GM12878 (cell line): ENCODE measurements around the gene CHD1L. TPM values are rescaled to one million over a fixed set of nuclear protein-coding genes. Genes with fewer than 3 reads are reported as not detected.

Experiments used
- ATAC-seq: fragments of 200-7000 bp; cut with Tn5 transposase; 3 replicates; pipeline ENCODE4 v1.9.1; 2020; ENCODE audit warnings: mild to moderate bottlenecking, moderate library complexity
- BruUV-seq: library from RNA; stranded (reverse); fragments of 400-500 nt; replicated peaks from 2 replicates; lab custom pipeline; 2021; lab: Mats Ljungman, UMichigan
- CTCF ChIA-PET: fragments of 300-600 bp; sonication (Branson Sonifier 250); formaldehyde crosslinking; extraction: SDS; loops from one replicate; lab custom pipeline; 2021; ENCODE audit warnings: inconsistent platforms; lab: Yijun Ruan, JAX
- POLR2A ChIA-PET: fragments of 350-600 bp; formaldehyde crosslinking; extraction: SDS; loops from one replicate; lab custom pipeline; 2021; ENCODE audit warnings: inconsistent platforms; lab: Charles Lee
- RAD21 ChIA-PET: fragments of 300-600 bp; sonication (Branson Sonifier 250); formaldehyde crosslinking; loops from one replicate; lab custom pipeline; 2023; ENCODE audit warnings: antibody characterized with exemption; ENCODE audit not compliant: unreplicated experiment; lab: Charles Lee
- SMC1A ChIA-PET: fragments of 300-600 bp; sonication (Branson Sonifier 250); formaldehyde crosslinking; loops from one replicate; lab custom pipeline; 2023; ENCODE audit not compliant: unreplicated experiment, uncharacterized antibody; lab: Charles Lee
- DNase-seq: peaks from one replicate; pipeline ENCODE4 v3.0.0-alpha.2; 2011; ENCODE audit warnings: low read depth, low spot score
- FAIRE-seq: peaks from 3 replicates; lab custom pipeline; 2011; peaks lifted over from hg19 to GRCh38; lab: Jason Lieb, UNC
- H2AFZ ChIP-seq: 2 replicates; pipeline ENCODE4 v1.6.0; 2011; ENCODE audit warnings: low read depth, low read length, control low read depth; ENCODE audit not compliant: control insufficient read depth
- H3K27ac ChIP-seq: 2 replicates; pipeline ENCODE4 v1.5.1; 2011; ENCODE audit warnings: control low read depth; ENCODE audit not compliant: control insufficient read depth, insufficient read depth
- H3K27me3 ChIP-seq, 2 experiments: replicated peaks in 1 of 2; 2 replicates each; pipeline versions ENCODE4 v1.6.0 to v1.6.1; 2011; ENCODE audit warnings: low read length in 1 of 2; ENCODE audit not compliant: control insufficient read depth in 2 of 2, insufficient read depth in 2 of 2
- H3K36me3 ChIP-seq, 2 experiments: 2 replicates each; pipeline ENCODE4 v1.5.1; 2011; ENCODE audit warnings: low read length in 1 of 2; ENCODE audit not compliant: control insufficient read depth in 2 of 2, insufficient read depth in 2 of 2
- H3K4me1 ChIP-seq: 2 replicates; pipeline ENCODE4 v1.6.1; 2011; ENCODE audit warnings: mild to moderate bottlenecking, low read length, moderate library complexity, mixed read lengths; ENCODE audit not compliant: control insufficient read depth, insufficient read depth
- H3K4me2 ChIP-seq: 2 replicates; pipeline ENCODE4 v1.6.0; 2011; ENCODE audit warnings: control low read depth; ENCODE audit not compliant: control insufficient read depth, insufficient read depth
- H3K4me3 ChIP-seq: fragments of 200-600 bp; sonication (generic); 2 replicates; pipeline ENCODE4 v1.5.1; 2016
- H3K79me2 ChIP-seq: 2 replicates; pipeline ENCODE4 v1.6.0; 2011; ENCODE audit warnings: low read length; ENCODE audit not compliant: control insufficient read depth, insufficient read depth
- H3K9ac ChIP-seq: 2 replicates; pipeline ENCODE4 v1.8.0; 2011; ENCODE audit warnings: low read length, control low read depth, mixed read lengths; ENCODE audit not compliant: control insufficient read depth, insufficient read depth
- H3K9me3 ChIP-seq: replicated peaks from 3 replicates; pipeline ENCODE4 v1.5.1; 2011; ENCODE audit warnings: mild to moderate bottlenecking, low read length; ENCODE audit not compliant: control insufficient read depth, insufficient read depth
- H4K20me1 ChIP-seq: 2 replicates; pipeline ENCODE4 v1.6.0; 2011; ENCODE audit not compliant: control insufficient read depth, insufficient read depth
- IRF4 ChIP-seq: IDR thresholded peaks from 2 replicates; pipeline ENCODE4 v1.6.1; 2011; ENCODE audit warnings: low read depth, low read length
- STAT1 ChIP-seq: fragments of 450-650 bp; conservative IDR thresholded peaks from 2 replicates; pipeline ENCODE4 v1.6.1; 2014; ENCODE audit warnings: antibody characterized with exemption, mild to moderate bottlenecking
- WGBS: methylation state at CpG from one replicate; pipeline ENCODE4 v1.1.6; 2016; ENCODE audit warnings: low lambda C conversion rate; ENCODE audit not compliant: insufficient replicate concordance, insufficient coverage; ENCODE audit errors: missing lambda C conversion rate; 5-methylcytosine and 5-hydroxymethylcytosine counted together
- in situ Hi-C: fragments of 300-500 bp; cut with MboI; formaldehyde crosslinking; loops from 9 replicates; pipeline ENCODE4 v1.14.3; 2018; ENCODE audit warnings: mixed read lengths
- intact Hi-C: fragments of 100-400 bp; cut with micrococcal nuclease; formaldehyde crosslinking; loops from one replicate; pipeline ENCODE4 v1.14.2; 2022; ENCODE audit not compliant: unreplicated experiment
- polyA plus RNA-seq, 11 experiments: library from polyadenylated mRNA; depleted of rRNA in 4 of 11; unstranded in 6 of 11; stranded (reverse) in 5 of 11; fragments of >200 nt; fragmentation: Nextera tagmentation in 4 of 11; fragmentation: Illumina TruSeq in 1 of 11; extraction: Ambion mirVana in 4 of 11; extraction: Trizol in 1 of 11; gene quantifications; 1 replicate in 1 of 11; 2 replicates in 10 of 11; pipeline versions ENCODE4 v1.2.1 to v1.2.3, GENCODE V29; 2011 to 2016; ENCODE audit warnings: inconsistent platforms in 2 of 11, missing spikeins in 2 of 11, low read depth in 1 of 11
- total RNA-seq, 4 experiments: library from RNA; depleted of rRNA in 3 of 4; stranded (reverse); fragments of >200 nt in 3 of 4; fragmentation: Illumina TruSeq in 1 of 4; extraction: Trizol in 1 of 4; gene quantifications; 2 replicates each; pipeline versions ENCODE4 v1.2.1 to v1.2.3, GENCODE V29; 2013 to 2021
- TF ChIP-seq, protein P1 (sequence below): fragments of 450-650 bp; IDR thresholded peaks from 2 replicates; pipeline ENCODE4 v1.6.1; 2017; ENCODE audit warnings: low read depth, mild to moderate bottlenecking, moderate library complexity
- TF ChIP-seq, protein P2 (sequence below): IDR thresholded peaks from 2 replicates; pipeline ENCODE4 v1.6.1; 2012; ENCODE audit warnings: low read length, inconsistent platforms
- TF ChIP-seq, protein P3 (sequence below): IDR thresholded peaks from 2 replicates; pipeline ENCODE4 v1.6.1; 2011; ENCODE audit warnings: low read depth, low read length, improper control_type of control experiment, borderline replicate concordance

The CHD1L gene
- total and polyA plus RNA-seq, 10 of the 15 experiments (the other 5 are each of a cell fraction or from before 2014, with no cell fraction given) = 21.2 to 54.2 (median 44.5) TPM

DNA sequence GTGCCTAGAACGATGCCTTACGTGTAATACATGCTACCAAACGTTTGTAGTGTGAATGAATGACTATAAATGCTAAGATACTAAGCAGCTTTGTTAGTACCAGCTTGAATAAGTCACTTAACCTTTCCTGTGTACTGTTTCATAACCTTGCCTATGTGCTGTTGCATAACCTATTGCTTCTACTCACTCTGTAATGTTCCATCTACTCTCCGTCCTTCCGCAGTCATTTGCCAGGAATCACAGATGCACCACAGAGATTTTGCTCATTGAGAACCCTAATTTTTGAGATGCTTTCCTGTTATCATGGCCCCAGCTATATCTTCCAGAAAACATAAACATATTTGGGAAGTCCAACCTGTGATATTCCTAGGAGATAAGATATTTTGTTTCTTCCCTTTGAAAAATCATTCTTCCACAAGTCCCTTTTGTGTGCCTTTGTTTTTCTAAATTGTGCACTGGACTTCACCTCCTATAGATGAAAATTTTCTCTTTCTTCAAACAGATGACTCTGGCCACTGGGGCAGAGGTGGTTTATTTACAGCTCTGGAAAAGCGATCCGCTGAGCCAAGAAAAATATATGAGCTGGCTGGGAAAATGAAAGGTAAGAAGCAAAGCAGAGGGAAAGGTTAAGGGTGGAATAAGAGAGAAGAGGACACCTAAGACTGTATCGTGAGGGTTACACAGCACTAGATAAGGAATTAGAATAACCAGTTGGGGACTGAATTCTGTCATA is 44.8 kb downstream of the CHD1L start (continued):
- TF ChIP-seq, protein P1, sequence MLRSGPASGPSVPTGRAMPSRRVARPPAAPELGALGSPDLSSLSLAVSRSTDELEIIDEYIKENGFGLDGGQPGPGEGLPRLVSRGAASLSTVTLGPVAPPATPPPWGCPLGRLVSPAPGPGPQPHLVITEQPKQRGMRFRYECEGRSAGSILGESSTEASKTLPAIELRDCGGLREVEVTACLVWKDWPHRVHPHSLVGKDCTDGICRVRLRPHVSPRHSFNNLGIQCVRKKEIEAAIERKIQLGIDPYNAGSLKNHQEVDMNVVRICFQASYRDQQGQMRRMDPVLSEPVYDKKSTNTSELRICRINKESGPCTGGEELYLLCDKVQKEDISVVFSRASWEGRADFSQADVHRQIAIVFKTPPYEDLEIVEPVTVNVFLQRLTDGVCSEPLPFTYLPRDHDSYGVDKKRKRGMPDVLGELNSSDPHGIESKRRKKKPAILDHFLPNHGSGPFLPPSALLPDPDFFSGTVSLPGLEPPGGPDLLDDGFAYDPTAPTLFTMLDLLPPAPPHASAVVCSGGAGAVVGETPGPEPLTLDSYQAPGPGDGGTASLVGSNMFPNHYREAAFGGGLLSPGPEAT = no peak
- no peak for TF ChIP-seq IRF4

DNA sequence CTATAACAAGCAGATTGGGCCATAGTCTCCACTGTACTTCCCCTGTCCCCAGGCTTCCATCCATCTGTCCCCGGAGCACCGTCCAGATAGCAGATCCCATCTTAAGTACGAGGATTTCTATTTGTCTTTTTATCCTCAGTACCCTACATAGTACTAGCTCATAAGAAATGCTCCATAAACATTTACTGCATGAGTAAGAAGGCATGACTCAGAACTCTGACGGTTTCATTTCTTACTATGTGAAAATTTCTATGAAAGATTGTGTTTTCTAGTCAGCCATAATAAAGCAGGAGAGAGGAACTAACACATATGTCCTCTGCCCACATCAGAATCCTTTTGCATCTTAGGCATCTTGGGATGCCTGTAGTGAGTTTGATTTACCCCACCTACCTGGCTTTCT is 49.5 kb downstream of the CHD1L start:
- H3K27me3 ChIP-seq = no peaks in the 10 kb centered on the region
- TF ChIP-seq, protein P2, sequence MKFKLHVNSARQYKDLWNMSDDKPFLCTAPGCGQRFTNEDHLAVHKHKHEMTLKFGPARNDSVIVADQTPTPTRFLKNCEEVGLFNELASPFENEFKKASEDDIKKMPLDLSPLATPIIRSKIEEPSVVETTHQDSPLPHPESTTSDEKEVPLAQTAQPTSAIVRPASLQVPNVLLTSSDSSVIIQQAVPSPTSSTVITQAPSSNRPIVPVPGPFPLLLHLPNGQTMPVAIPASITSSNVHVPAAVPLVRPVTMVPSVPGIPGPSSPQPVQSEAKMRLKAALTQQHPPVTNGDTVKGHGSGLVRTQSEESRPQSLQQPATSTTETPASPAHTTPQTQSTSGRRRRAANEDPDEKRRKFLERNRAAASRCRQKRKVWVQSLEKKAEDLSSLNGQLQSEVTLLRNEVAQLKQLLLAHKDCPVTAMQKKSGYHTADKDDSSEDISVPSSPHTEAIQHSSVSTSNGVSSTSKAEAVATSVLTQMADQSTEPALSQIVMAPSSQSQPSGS = no peak
- TF ChIP-seq, protein P3, sequence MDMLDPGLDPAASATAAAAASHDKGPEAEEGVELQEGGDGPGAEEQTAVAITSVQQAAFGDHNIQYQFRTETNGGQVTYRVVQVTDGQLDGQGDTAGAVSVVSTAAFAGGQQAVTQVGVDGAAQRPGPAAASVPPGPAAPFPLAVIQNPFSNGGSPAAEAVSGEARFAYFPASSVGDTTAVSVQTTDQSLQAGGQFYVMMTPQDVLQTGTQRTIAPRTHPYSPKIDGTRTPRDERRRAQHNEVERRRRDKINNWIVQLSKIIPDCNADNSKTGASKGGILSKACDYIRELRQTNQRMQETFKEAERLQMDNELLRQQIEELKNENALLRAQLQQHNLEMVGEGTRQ = no peak
- TF ChIP-seq STAT1 = no peak
- TF ChIP-seq, all 136 proteins: peak for 0
- H3K4me3 ChIP-seq = no peak overlapping the region
- 72% methylated on average over 4 of the region's 4 CpGs for WGBS
- no peak overlapping the region for H3K4me2 ChIP-seq
- H3K27ac ChIP-seq = no peak overlapping the region
- no peaks in the 10 kb centered on the region for H4K20me1 ChIP-seq
- DNase-seq = no peak
- no TSS peak for BruUV-seq
- ChIA-PET POLR2A (no interaction called here), CTCF (interaction anchor here (1.7 kb wide), 1 partner anchor 18 kb away, joined by 8 read pairs; no protein-coding TSS in a partner anchor), RAD21 (no interaction called here), SMC1A (no interaction called here)
- ATAC-seq = no peak
- H3K4me1 ChIP-seq = no peaks in the 10 kb centered on the region
- H3K79me2 ChIP-seq = no peaks in the 10 kb centered on the region
- peaks cover 0 to 55% of the 10 kb centered on the region in 2 experiments; a peak in 3 of 4 replicates for H3K36me3 ChIP-seq
- in situ Hi-C loops = no loop called here
- no peak overlapping the region for H2AFZ ChIP-seq
- H3K9me3 ChIP-seq = no peaks in the 10 kb centered on the region
- intact Hi-C loops = no loop called here
- no peak for FAIRE-seq
- no peak overlapping the region for H3K9ac ChIP-seq
